WI38 (cell line): Measurements from ENCODE around the gene DUS4L.

Source experiments
- H3K4me3 ChIP-seq: 2 replicates; pipeline ENCODE4 v1.5.1; 2011; ENCODE audit warnings: low read depth, mild to moderate bottlenecking, control low read depth, low read length
- CTCF ChIP-seq: IDR thresholded peaks from 2 replicates; pipeline ENCODE4 v1.5.1; 2012; ENCODE audit warnings: low read depth, mild to moderate bottlenecking, control low read depth, low read length

Gene DUS4L

GRCh38 chr7:107615910-107616680, 52.3 kb downstream of the DUS4L start:
- no peak overlapping the region for H3K4me3 ChIP-seq
- no peak for TF ChIP-seq CTCF

DNA sequence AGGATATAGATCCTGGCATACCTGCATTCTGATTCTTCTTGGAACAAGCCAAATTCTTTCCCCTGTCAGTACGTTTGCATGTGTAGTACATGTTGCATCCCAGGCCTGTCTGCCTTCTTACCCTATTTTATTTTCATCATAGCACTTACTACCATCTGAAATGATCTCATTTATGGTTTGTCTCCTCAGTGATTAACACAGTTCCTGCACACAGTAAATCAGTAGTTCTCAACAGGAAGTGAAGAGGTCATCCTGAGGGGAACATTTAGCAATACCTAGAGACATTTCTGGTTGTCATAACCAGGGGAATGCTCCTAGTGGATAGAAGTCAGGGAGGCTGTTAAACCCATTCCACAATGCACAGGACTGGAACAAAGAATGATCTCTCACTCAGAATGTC, 58.7 kb downstream of the DUS4L start:
- no peak overlapping the region for H3K4me3 ChIP-seq
- TF ChIP-seq CTCF, result no peak

GRCh38 chr7:107622894-107623293, 59.1 kb downstream of the DUS4L start:
- no peak for TF ChIP-seq CTCF

GRCh38 chr7:107627002-107627401, 63.2 kb downstream of the DUS4L start:
- H3K4me3 ChIP-seq, result no peak overlapping the region
- no peak for TF ChIP-seq CTCF

More at GRCh38 chr7:107622894-107623293, 59.1 kb downstream of the DUS4L start:
- H3K4me3 ChIP-seq, result no peak overlapping the region
